ENCODE data around the gene DNMT3L. TPM values are rescaled to one million over a fixed set of nuclear protein-coding genes. Genes with fewer than 3 reads are reported as not detected.

DNMT3L gene
- total RNA-seq, 1 donor from 2014 or later = not detected

DNA sequence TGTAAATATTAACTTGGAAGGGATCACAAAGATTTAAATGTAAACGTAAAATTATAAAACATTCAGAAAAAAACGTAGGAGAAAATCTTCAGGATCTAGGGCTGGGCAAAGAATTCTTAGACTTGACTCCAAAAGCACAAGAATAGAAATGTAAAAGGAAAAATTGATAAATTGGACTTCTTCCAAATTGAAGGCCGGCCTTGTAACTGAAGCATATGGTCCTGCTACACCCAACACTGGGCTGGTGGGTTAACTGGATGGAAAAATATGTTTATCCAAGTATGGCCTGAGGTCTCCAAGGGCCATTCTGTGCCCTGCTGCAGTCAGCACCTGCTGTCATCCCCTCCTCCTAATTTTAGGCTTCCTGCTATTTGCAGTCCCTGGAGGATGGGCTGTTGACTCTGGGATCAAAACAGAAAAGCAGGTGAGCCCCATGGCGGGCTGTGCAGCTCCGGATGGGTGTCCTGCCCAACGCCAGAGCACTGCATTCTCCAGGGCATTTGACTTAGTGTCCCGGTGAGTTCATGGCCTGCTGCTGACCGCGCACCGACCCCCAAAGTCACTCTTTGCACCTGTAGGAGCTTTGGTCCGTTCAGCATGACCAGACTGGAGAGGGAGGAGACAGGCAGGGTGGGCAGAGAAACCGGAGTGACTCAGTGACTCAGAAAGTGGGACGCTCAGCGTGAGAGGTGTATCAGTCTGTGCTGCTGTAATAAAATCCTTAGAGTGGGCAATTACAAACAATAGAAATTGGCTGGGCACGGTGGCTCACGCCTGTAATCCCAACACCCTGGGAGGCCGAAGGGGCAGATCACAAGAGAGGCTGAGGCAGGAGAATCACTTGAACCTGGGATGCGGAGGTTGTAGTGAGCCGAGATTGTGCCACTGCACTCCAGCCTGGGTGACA, 17.9 kb upstream of the DNMT3L start:
- H3K9me3 ChIP-seq = no peaks in the 10 kb centered on the region
- TF ChIP-seq, protein P1, sequence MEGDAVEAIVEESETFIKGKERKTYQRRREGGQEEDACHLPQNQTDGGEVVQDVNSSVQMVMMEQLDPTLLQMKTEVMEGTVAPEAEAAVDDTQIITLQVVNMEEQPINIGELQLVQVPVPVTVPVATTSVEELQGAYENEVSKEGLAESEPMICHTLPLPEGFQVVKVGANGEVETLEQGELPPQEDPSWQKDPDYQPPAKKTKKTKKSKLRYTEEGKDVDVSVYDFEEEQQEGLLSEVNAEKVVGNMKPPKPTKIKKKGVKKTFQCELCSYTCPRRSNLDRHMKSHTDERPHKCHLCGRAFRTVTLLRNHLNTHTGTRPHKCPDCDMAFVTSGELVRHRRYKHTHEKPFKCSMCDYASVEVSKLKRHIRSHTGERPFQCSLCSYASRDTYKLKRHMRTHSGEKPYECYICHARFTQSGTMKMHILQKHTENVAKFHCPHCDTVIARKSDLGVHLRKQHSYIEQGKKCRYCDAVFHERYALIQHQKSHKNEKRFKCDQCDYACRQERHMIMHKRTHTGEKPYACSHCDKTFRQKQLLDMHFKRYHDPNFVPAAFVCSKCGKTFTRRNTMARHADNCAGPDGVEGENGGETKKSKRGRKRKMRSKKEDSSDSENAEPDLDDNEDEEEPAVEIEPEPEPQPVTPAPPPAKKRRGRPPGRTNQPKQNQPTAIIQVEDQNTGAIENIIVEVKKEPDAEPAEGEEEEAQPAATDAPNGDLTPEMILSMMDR (IDR thresholded peaks at IDR 0.05) = no peak
- H3K36me3 ChIP-seq = no peaks in the 10 kb centered on the region
- H3K27me3 ChIP-seq = no peaks in the 10 kb centered on the region
- no peak overlapping the region for H3K4me3 ChIP-seq
- intact Hi-C loops (cut with DNase I) = no loop called here
- no peak overlapping the region for H3K27ac ChIP-seq
- no peak for DNase-seq (ENCODE audit: low spot score in 2 of 2)
- no peaks in the 10 kb centered on the region for H3K4me1 ChIP-seq

DNA sequence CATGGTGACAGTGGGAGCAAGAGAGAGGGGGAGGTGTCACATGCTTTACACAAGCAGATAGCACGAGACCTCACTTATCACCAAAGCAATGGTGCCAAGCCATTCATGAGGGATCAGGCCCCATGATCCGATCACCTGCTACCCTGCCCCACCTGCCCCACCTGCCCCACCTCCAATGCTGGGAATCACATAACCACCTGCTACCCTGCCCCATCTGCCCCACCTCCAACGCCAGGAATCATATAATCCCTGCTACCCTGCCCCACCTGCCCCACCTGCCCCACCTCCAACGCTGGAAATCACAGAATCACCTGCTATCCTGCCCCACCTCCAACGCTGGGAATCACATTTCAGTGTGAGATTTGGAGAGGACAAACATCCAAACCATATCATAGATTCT, 13.3 kb upstream of the DNMT3L start:
- Histone ChIP-seq H3K4me3 (no peak overlapping the region), H3K9me3 (no peaks in the 10 kb centered on the region), H3K4me1 (no peaks in the 10 kb centered on the region), H3K27me3 (no peaks in the 10 kb centered on the region), H3K36me3 (no peaks in the 10 kb centered on the region), H3K27ac (no peak overlapping the region)
- TF ChIP-seq, protein P1 (IDR thresholded peaks at IDR 0.05) = no peak
- intact Hi-C loops (cut with DNase I) = no loop called here
- no peak for DNase-seq (ENCODE audit: low spot score in 2 of 2)

DNA sequence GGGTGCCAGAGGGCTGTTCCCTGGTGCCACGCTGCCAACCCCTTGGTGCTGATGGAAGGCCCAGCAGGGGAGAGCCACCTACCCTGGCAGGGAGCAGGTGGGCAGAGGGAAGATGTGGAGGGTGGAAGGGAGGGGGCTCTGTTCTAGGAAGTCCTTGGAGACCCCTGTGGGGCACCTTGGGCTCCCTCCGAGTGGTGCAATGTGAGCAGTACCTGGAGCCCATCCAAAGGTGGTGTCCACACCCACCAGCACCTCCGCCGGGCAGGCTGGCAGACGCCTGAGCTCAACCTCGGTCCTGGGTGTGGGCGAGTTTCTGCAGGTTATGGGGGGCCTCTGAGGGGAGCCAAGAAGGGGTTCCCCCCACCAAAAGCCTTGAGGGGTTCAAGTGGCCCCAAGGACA, 11.3 kb upstream of the DNMT3L start:
- Histone ChIP-seq H3K4me3 (no peak overlapping the region), H3K27me3 (no peaks in the 10 kb centered on the region), H3K27ac (no peak overlapping the region), H3K36me3 (no peaks in the 10 kb centered on the region), H3K9me3 (no peaks in the 10 kb centered on the region), H3K4me1 (no peaks in the 10 kb centered on the region)
- intact Hi-C loops (cut with DNase I) = no loop called here
- DNase-seq (ENCODE audit: low spot score in 2 of 2) = no peak
- TF ChIP-seq, protein P1 (IDR thresholded peaks at IDR 0.05) = no peak

DNA sequence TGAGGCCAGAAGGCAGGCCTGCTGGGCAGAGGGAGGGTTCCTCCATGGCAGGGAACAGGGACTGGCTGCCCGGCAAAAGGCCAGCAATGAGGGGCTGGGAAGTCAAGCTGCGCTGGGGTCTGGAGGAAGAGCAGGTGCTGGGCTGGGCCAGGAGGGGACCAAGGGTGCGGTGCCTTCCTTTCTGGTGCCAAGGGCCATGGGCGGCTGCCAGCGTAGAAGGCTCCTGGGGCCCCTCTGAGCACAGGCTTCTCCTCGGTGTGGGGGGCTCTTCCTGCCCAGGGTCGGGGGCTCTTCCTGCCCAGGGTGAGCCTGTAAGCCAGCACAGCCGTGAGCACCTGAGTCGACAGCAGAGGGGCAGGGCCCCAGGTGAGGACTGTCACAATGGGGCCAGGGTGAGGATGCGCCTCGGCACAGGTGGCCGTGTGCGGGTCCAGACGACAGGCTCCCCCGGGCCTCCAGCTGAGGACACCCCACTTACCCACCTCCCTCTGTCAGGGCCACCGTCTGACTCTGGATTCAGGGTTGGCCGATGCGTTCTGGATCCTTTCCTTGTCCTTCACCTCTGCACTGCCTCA, 10.7 kb upstream of the DNMT3L start:
- H3K27me3 ChIP-seq = no peaks in the 10 kb centered on the region
- TF ChIP-seq, protein P1 (IDR thresholded peaks at IDR 0.05) = no peak
- H3K4me3 ChIP-seq = no peak overlapping the region
- intact Hi-C loops (cut with DNase I) = no loop called here
- no peaks in the 10 kb centered on the region for H3K9me3 ChIP-seq
- no peaks in the 10 kb centered on the region for H3K36me3 ChIP-seq
- H3K4me1 ChIP-seq = no peaks in the 10 kb centered on the region
- H3K27ac ChIP-seq = no peak overlapping the region
- no peak for DNase-seq (ENCODE audit: low spot score in 2 of 2)

DNA sequence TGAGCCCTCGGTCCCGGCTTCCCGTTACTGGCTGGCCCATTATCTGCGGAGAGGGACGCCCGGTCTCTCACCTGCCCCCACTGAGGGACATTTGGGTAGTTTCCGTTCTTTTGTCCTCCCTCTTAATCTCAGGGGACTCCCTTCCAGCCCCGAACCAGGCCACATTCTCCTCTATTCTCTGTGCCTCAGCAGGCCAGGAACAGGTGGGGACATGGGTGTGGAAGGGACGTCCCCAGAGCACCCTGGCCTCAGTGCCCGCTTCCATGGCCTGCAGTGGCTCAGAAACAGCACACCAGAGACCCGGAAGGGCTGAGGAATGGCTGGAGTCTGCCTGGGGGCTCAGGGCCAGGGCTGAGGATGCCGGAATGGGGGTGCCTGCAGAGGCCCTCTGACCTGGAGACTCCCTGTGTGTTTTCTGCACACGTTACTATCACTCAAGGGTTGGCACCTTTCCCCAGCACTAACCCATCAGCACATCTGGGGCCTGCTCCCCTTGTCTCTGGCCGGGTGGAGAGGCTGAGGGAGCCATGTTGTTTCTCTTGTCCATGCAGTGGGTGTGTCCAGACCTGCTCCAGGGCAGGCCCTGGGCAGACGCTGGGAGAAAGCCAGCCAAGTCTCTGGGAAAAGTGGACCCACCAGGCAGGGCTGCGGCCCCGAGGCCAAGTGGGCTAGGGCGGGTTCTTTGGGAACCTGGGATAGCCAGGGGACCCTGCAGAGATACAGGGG, 10.0 kb upstream of the DNMT3L start:
- no peaks in the 10 kb centered on the region for H3K9me3 ChIP-seq
- TF ChIP-seq, protein P1 (IDR thresholded peaks at IDR 0.05) = no peak
- no peak overlapping the region for H3K27ac ChIP-seq
- H3K4me1 ChIP-seq = no peaks in the 10 kb centered on the region
- intact Hi-C loops (cut with DNase I) = no loop called here
- no peaks in the 10 kb centered on the region for H3K36me3 ChIP-seq
- H3K4me3 ChIP-seq = no peak overlapping the region
- H3K27me3 ChIP-seq = no peaks in the 10 kb centered on the region
- no peak for DNase-seq (ENCODE audit: low spot score in 2 of 2)

Measured in ascending aorta (tissue), 2 donors.